Retinal pigment epithelial cell (primary cell): ENCODE results near the gene MYO5A.
"Not testable (repeated sequence)": the region's sequence is repeated elsewhere in the genome, so short reads cannot be mapped to it uniquely, and the experiment has no call there.

Experiments
- DNase-seq: peaks from one replicate; pipeline ENCODE4 v3.0.0-alpha.2; 2010; ENCODE audit warnings: low read depth
- H3K4me3 ChIP-seq: 2 replicates; pipeline ENCODE4 v1.5.1; 2011; ENCODE audit warnings: mild to moderate bottlenecking, low read length, control low read depth, moderate library complexity
- CTCF ChIP-seq: conservative IDR thresholded peaks from 2 replicates; pipeline ENCODE4 v1.5.1; 2011; ENCODE audit warnings: low read depth, low read length, control low read depth, inconsistent platforms

Gene MYO5A

GRCh38 chr15:52440946-52441345 is 87.7 kb downstream of the MYO5A start:
- no peak for DNase-seq
- no peak overlapping the region for H3K4me3 ChIP-seq
- TF ChIP-seq CTCF: no peak

- DNase-seq: no peak
- no peak for TF ChIP-seq CTCF
- H3K4me3 ChIP-seq: no peak overlapping the region
Observed at GRCh38 chr15:52440414-52440813, 88.3 kb downstream of the MYO5A start.

- no peak overlapping the region for H3K4me3 ChIP-seq
- DNase-seq: no peak
- no peak for TF ChIP-seq CTCF
Observed at GRCh38 chr15:52439470-52439869, 89.2 kb downstream of the MYO5A start.

- DNase-seq, H3K4me3 ChIP-seq: not testable (repeated sequence)
Observed at GRCh38 chr15:52439042-52439441, 89.6 kb downstream of the MYO5A start.

GRCh38 chr15:52438047-52438446 is 90.6 kb downstream of the MYO5A start:
- DNase-seq: no peak
- no peak for TF ChIP-seq CTCF
- no peak overlapping the region for H3K4me3 ChIP-seq

GRCh38 chr15:52437646-52438045 is 91.0 kb downstream of the MYO5A start:
- H3K4me3 ChIP-seq: no peak overlapping the region
- no peak for DNase-seq
- no peak for TF ChIP-seq CTCF

- no peak for DNase-seq
- no peak for TF ChIP-seq CTCF
- no peak overlapping the region for H3K4me3 ChIP-seq
Observed at GRCh38 chr15:52436981-52437380, 91.7 kb downstream of the MYO5A start.

- no peak for DNase-seq
- no peak overlapping the region for H3K4me3 ChIP-seq
- no peak for TF ChIP-seq CTCF
Observed at GRCh38 chr15:52434885-52435284, 93.8 kb downstream of the MYO5A start.
